Peyer's patch (tissue), 4 donors: ENCODE measurements around the gene MEGF8. TPM values are rescaled to one million over a fixed set of nuclear protein-coding genes. Genes with fewer than 3 reads are reported as not detected.

Experiments
- DNase-seq, 3 donors: peaks; one replicate each; pipeline ENCODE4 v3.0.0-alpha.2; 2017 to 2019
- H3K27ac ChIP-seq, 4 donors: fragments of 200-600 bp; sonication (generic); one replicate each; pipeline ENCODE4 v1.5.1; 2016 to 2019
- H3K27me3 ChIP-seq, 2 donors: fragments of 200-600 bp; sonication (generic); one replicate each; pipeline ENCODE4 v1.5.1; 2019
- H3K36me3 ChIP-seq, 3 donors: fragments of 200-600 bp; sonication (generic); one replicate each; pipeline ENCODE4 v1.5.1; 2016 to 2019
- H3K4me1 ChIP-seq, 4 donors: fragments of 200-600 bp; sonication (generic); one replicate each; pipeline ENCODE4 v1.5.1; 2016 to 2019
- H3K4me3 ChIP-seq, 4 donors: fragments of 200-600 bp; sonication (generic); 1 replicate in 3 of 4; 2 replicates in 1 of 4; pipeline ENCODE4 v1.5.1; 2016 to 2019; ENCODE audit warnings: mild to moderate bottlenecking in 1 of 4
- H3K9me3 ChIP-seq, 4 donors: fragments of 200-600 bp; sonication (generic); one replicate each; pipeline ENCODE4 v1.5.1; 2016 to 2019; ENCODE audit warnings: mild to moderate bottlenecking in 1 of 4
- CTCF ChIP-seq, 6 experiments: fragments of 450-650 bp in 4 of 6; fragments of 200-600 bp in 2 of 6; sonication (generic) in 1 of 6; IDR thresholded peaks; one replicate each; pipeline ENCODE4 v1.5.1; 2017 to 2019; ENCODE audit warnings: antibody characterized with exemption in 6 of 6, mild to moderate bottlenecking in 3 of 6, moderate library complexity in 1 of 6
- POLR2A ChIP-seq, 2 donors: fragments of 450-650 bp; IDR thresholded peaks; one replicate each; pipeline ENCODE4 v1.5.1; 2017; ENCODE audit warnings: antibody characterized with exemption in 2 of 2, mild to moderate bottlenecking in 2 of 2, moderate library complexity in 2 of 2
- total RNA-seq, 4 donors: library from RNA; depleted of rRNA; stranded (reverse); fragments of >200 nt; gene quantifications; one replicate each; pipeline ENCODE4 v1.1.0, GENCODE V29; 2016

The MEGF8 gene
- total RNA-seq, 4 donors from 2014 or later: 12.3 to 30.8 (median 22.3) TPM

- peaks cover 2 to 40% (median 19%) of the 10 kb centered on the region in 4 donors for H3K4me1 ChIP-seq
- peak in 1 of 3 donors; percentile 40 for DNase-seq
- H3K36me3 ChIP-seq: peaks cover 0 to 62% (median 0%) of the 10 kb centered on the region in 3 donors
- H3K4me3 ChIP-seq: no peak overlapping the region
- H3K9me3 ChIP-seq: no peaks in the 10 kb centered on the region
- H3K27ac ChIP-seq: no peak overlapping the region
- TF ChIP-seq POLR2A (IDR thresholded peaks at IDR 0.05): no peak
- H3K27me3 ChIP-seq: no peaks in the 10 kb centered on the region
Measured at GRCh38 chr19:42287827-42288107, 37.7 kb upstream of the MEGF8 start.

- H3K27ac ChIP-seq: no peak overlapping the region
- peaks cover 0 to 69% (median 0%) of the 10 kb centered on the region in 3 donors for H3K36me3 ChIP-seq
- no peak overlapping the region for H3K4me3 ChIP-seq
- TF ChIP-seq CTCF (IDR thresholded peaks at IDR 0.05): no peak
- no peaks in the 10 kb centered on the region for H3K27me3 ChIP-seq
- H3K4me1 ChIP-seq: peaks cover 0 to 34% (median 16%) of the 10 kb centered on the region in 4 donors
- DNase-seq: no peak
- no peaks in the 10 kb centered on the region for H3K9me3 ChIP-seq
Measured at GRCh38 chr19:42288387-42288786, 37.0 kb upstream of the MEGF8 start.

GRCh38 chr19:42288881-42289555 is 36.4 kb upstream of the MEGF8 start:
- TF ChIP-seq CTCF (IDR thresholded peaks at IDR 0.05) (no peak), POLR2A (IDR thresholded peaks at IDR 0.05) (no peak)
- Histone ChIP-seq H3K9me3 (no peaks in the 10 kb centered on the region), H3K4me3 (no peak overlapping the region), H3K36me3 (peaks cover 0 to 74% (median 0%) of the 10 kb centered on the region in 3 donors), H3K4me1 (peaks cover 0 to 34% (median 16%) of the 10 kb centered on the region in 4 donors), H3K27ac (no peak overlapping the region), H3K27me3 (no peaks in the 10 kb centered on the region)
- DNase-seq: no peak

GRCh38 chr19:42289556-42290041 is 35.8 kb upstream of the MEGF8 start:
- no peak overlapping the region for H3K4me3 ChIP-seq
- H3K4me1 ChIP-seq: peaks cover 0 to 32% (median 16%) of the 10 kb centered on the region in 4 donors
- peaks cover 0 to 80% (median 0%) of the 10 kb centered on the region in 3 donors for H3K36me3 ChIP-seq
- DNase-seq: no peak
- H3K27ac ChIP-seq: no peak overlapping the region
- TF ChIP-seq CTCF (IDR thresholded peaks at IDR 0.05) (no peak), POLR2A (IDR thresholded peaks at IDR 0.05) (no peak)
- no peaks in the 10 kb centered on the region for H3K9me3 ChIP-seq
- H3K27me3 ChIP-seq: no peaks in the 10 kb centered on the region

- no peak overlapping the region for H3K4me3 ChIP-seq
- DNase-seq: no peak
- peaks cover 0 to 27% (median 12%) of the 10 kb centered on the region in 4 donors for H3K4me1 ChIP-seq
- TF ChIP-seq CTCF (IDR thresholded peaks at IDR 0.05): no peak
- no peak for TF ChIP-seq POLR2A (IDR thresholded peaks at IDR 0.05)
- H3K27me3 ChIP-seq: no peaks in the 10 kb centered on the region
- H3K36me3 ChIP-seq: peaks cover 0 to 85% (median 0%) of the 10 kb centered on the region in 3 donors
- H3K9me3 ChIP-seq: no peaks in the 10 kb centered on the region
- no peak overlapping the region for H3K27ac ChIP-seq
Measured at GRCh38 chr19:42290136-42290522, 35.3 kb upstream of the MEGF8 start.

GRCh38 chr19:42290523-42291434 is 34.7 kb upstream of the MEGF8 start:
- Histone ChIP-seq H3K36me3 (peaks cover 0 to 87% (median 0%) of the 10 kb centered on the region in 3 donors), H3K4me1 (peaks cover 0 to 20% (median 7%) of the 10 kb centered on the region in 4 donors), H3K27me3 (no peaks in the 10 kb centered on the region), H3K9me3 (no peaks in the 10 kb centered on the region), H3K4me3 (no peak overlapping the region), H3K27ac (no peak overlapping the region)
- DNase-seq: peak in 2 of 3 donors; percentile 71 to 75
- TF ChIP-seq CTCF (IDR thresholded peaks at IDR 0.05): peak; percentile 30 to 69 (median 48)
- no peak for TF ChIP-seq POLR2A (IDR thresholded peaks at IDR 0.05)
